Lower lobe of right lung (tissue), 2 donors: ENCODE data around the gene TRPV2. TPM values are rescaled to one million over a fixed set of nuclear protein-coding genes. Genes with fewer than 3 reads are reported as not detected.

Source experiments
- ATAC-seq, 2 donors: fragments of 200-7000 bp; cut with Tn5 transposase; one replicate each; pipeline ENCODE4 v1.9.1; 2020 to 2022; ENCODE audit warnings: mild to moderate bottlenecking in 2 of 2, moderate library complexity in 2 of 2
- DNase-seq: peaks from one replicate; pipeline ENCODE4 v3.0.0-alpha.2; 2020
- H3K27ac ChIP-seq: fragments of 200-600 bp; one replicate; pipeline ENCODE4 v1.8.0; 2022
- H3K27me3 ChIP-seq: fragments of 200-600 bp; one replicate; pipeline ENCODE4 v1.8.0; 2022; ENCODE audit warnings: low read depth
- H3K36me3 ChIP-seq: fragments of 200-600 bp; one replicate; pipeline ENCODE4 v1.8.0; 2022; ENCODE audit warnings: mild to moderate bottlenecking
- H3K4me1 ChIP-seq: fragments of 200-600 bp; one replicate; pipeline ENCODE4 v1.8.0; 2022
- H3K4me3 ChIP-seq: fragments of 200-600 bp; one replicate; pipeline ENCODE4 v1.8.0; 2022; ENCODE audit warnings: mild to moderate bottlenecking
- H3K9me3 ChIP-seq: fragments of 200-600 bp; one replicate; pipeline ENCODE4 v1.8.0; 2022
- intact Hi-C: fragments of 100-400 bp; cut with DNase I; formaldehyde crosslinking; loops from one replicate; pipeline ENCODE4 v1.11.0; 2022
- total RNA-seq: library from RNA; stranded (reverse); fragmentation: NEBNext Ultra II Directional; extraction: Animal tissue kit (Norgen Biotek cat#: 25700); gene quantifications from one replicate; pipeline ENCODE4 v1.2.1, GENCODE V29; 2021
- TF ChIP-seq, protein P1 (sequence below): fragments of 200-600 bp; IDR thresholded peaks from one replicate; pipeline ENCODE4 v1.8.0; 2022; ENCODE audit warnings: antibody characterized with exemption, mild to moderate bottlenecking
- donor health status: DM: no; HTN: yes; CAD: no; lungs with severe emphysema.

The TRPV2 gene
- total RNA-seq, 1 donor from 2014 or later, result 120 TPM

DNA sequence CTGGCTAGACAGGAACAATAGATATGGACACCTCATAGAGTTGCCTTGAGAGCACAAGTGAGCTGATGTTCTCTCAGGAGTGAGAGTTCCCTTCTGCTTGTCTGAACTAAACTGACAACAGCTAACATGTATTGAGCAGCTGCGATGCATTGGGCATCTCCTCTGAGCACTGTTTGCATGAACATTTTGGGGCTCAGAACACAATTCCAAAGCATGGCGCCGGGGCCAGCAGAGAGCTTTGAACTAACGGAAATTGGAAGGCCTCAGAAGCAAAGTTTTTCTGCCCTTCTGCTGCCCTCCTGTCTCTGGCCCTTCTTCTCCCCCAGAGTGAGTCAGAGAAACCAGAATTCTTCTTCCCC is 38.1 kb downstream of the TRPV2 start:
- ATAC-seq (no peak), DNase-seq (no peak)
- H3K4me3 ChIP-seq, result no peak overlapping the region
- intact Hi-C loops, result no loop called here
- no peak overlapping the region for H3K27ac ChIP-seq
- H3K4me1 ChIP-seq, result no peaks in the 10 kb centered on the region
- TF ChIP-seq, protein P1, sequence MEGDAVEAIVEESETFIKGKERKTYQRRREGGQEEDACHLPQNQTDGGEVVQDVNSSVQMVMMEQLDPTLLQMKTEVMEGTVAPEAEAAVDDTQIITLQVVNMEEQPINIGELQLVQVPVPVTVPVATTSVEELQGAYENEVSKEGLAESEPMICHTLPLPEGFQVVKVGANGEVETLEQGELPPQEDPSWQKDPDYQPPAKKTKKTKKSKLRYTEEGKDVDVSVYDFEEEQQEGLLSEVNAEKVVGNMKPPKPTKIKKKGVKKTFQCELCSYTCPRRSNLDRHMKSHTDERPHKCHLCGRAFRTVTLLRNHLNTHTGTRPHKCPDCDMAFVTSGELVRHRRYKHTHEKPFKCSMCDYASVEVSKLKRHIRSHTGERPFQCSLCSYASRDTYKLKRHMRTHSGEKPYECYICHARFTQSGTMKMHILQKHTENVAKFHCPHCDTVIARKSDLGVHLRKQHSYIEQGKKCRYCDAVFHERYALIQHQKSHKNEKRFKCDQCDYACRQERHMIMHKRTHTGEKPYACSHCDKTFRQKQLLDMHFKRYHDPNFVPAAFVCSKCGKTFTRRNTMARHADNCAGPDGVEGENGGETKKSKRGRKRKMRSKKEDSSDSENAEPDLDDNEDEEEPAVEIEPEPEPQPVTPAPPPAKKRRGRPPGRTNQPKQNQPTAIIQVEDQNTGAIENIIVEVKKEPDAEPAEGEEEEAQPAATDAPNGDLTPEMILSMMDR, result no peak
- H3K27me3 ChIP-seq, result no peaks in the 10 kb centered on the region
- no peaks in the 10 kb centered on the region for H3K9me3 ChIP-seq
- H3K36me3 ChIP-seq, result peaks cover 21% of the 10 kb centered on the region

DNA sequence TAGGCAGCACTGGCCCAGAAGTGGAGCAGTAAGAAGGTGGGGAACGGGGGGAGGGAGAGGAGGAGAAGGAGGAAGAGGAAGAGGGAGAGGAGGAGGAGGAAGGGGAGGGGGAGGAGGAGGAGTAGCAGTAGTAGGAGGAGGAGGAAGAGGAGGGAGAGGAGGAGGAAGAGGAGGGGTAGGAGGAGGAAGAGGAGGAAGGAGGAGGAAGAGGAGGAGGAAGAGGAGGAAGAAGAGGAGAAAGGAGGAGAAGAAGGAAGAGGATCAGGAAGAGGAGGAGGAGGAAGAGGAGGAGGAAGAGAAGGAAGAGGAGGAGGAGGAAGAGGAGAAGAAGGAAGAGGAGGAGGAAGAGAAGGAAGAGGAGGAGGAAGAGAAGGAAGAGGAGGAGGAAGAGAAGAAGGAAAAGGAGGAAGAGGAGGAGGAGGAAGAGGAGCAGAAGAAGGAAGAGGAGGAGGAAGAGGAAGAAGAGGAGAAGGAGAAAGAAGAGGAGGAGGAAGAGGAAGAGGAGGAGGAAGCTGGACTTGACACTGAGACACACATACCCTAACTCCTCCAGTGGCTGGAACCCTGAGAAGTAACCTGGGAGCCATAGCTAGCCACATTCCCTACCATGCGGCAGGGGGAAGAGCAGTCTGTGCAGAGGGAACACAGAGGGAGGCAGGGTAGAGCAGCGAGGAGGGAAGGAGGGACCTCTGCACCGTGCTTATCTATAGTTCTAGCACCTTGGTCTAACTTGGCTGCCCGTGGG is 40.8 kb downstream of the TRPV2 start:
- no peaks in the 10 kb centered on the region for H3K27me3 ChIP-seq
- no peak overlapping the region for H3K4me3 ChIP-seq
- TF ChIP-seq, protein P1, result no peak
- DNase-seq, result no peak
- H3K9me3 ChIP-seq, result no peaks in the 10 kb centered on the region
- peaks cover 4% of the 10 kb centered on the region for H3K4me1 ChIP-seq
- no peak overlapping the region for H3K27ac ChIP-seq
- intact Hi-C loops, result no loop called here
- ATAC-seq, result no peak
- peaks cover 9% of the 10 kb centered on the region for H3K36me3 ChIP-seq

DNA sequence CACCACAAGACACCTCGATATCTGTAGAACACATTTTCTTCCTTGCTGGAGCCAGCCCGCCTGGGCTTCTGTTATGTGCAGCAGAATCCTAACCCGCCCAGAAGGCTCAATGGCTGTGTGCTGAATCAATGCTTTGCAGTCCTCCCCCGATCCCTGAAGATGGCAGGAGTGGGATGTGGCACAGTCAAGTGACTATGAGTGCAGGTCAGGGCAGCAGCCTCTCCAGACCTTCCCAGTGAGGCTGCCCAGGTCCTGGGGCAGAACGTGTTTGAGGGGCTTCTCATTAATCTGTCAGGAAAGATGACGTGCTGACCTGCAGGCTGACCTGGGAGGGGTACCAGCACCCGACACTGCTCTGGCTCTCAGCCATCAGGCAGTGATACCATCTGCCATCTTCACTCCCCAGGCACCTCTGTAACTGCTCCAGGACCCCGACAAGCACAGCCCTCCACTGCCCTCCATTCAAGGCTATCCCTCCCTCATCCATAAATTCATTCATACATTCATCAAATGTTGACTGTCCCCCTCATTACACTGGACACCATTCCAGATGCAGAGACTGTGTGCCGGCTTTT is 41.5 kb downstream of the TRPV2 start:
- Histone ChIP-seq H3K27me3 (no peaks in the 10 kb centered on the region), H3K9me3 (no peaks in the 10 kb centered on the region), H3K4me3 (no peak overlapping the region), H3K4me1 (peaks cover 4% of the 10 kb centered on the region), H3K27ac (no peak overlapping the region), H3K36me3 (peaks cover 9% of the 10 kb centered on the region)
- no peak for DNase-seq
- intact Hi-C loops, result no loop called here
- TF ChIP-seq, protein P1, result no peak
- ATAC-seq, result no peak

DNA sequence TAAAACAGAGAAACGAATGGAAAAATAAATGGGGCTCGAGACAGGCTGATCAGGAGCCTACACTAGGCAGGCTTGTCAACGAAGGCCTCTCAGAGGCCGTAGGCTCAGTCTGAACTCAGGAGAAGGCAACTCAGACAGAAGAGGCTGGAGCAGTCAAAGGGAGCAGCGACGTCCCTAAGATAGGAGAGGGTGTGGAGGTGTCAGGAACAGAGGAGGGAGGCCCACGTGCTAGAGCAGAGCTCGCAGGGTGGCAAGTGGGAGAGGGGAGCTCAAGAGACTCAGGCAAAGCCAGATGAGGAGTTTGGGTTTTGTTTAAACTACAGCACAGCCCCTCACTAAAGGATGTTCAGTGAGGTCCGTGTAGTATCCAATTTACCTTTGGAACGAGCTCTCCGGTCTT is 43.9 kb downstream of the TRPV2 start:
- H3K4me3 ChIP-seq, result no peak overlapping the region
- ATAC-seq (no peak), DNase-seq (no peak)
- H3K36me3 ChIP-seq, result peaks cover 9% of the 10 kb centered on the region
- H3K27ac ChIP-seq, result no peak overlapping the region
- TF ChIP-seq, protein P1, result no peak
- no peaks in the 10 kb centered on the region for H3K27me3 ChIP-seq
- H3K4me1 ChIP-seq, result peaks cover 4% of the 10 kb centered on the region
- intact Hi-C loops, result no loop called here
- no peaks in the 10 kb centered on the region for H3K9me3 ChIP-seq

DNA sequence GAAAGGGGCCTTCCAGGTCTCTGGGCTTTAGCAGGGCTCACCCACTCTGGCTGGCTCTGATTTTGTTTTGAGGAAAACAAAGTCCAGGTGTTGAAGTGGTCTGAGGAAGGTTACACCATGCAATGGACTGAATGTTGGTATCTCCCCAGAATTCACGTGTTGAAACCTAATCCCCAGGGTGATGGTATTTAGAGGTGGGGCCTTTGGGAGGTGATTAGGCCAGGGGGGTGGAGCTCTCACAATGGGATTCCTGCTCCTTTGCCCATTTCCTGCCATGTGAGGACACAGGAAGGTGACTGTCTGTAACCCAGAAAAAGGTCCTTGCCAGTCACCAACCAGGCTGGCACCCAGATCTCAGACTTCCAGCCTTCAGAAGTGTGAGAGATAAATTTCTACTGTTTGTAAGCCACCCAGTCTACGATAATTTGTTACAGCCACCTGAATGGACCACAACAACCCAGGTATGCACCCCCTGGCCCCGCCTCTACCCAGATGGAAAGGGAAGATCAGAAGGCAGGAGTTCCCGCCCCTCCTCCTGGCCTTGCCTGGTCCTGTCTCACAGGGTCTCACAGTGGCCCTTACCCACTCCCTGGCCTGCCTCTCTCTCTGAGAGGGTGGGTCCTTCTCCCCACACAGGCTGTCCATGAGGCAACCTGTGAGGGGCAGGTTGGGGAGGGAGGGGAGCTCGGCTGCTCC is 44.6 kb downstream of the TRPV2 start:
- no peak overlapping the region for H3K4me3 ChIP-seq
- peaks cover 4% of the 10 kb centered on the region for H3K4me1 ChIP-seq
- H3K36me3 ChIP-seq, result peaks cover 9% of the 10 kb centered on the region
- H3K9me3 ChIP-seq, result no peaks in the 10 kb centered on the region
- TF ChIP-seq, protein P1, result no peak
- H3K27me3 ChIP-seq, result no peaks in the 10 kb centered on the region
- DNase-seq (no peak), ATAC-seq (no peak)
- H3K27ac ChIP-seq, result no peak overlapping the region
- intact Hi-C loops, result no loop called here
